Measurements from ENCODE around the gene GALNT10. TPM values are rescaled to one million over a fixed set of nuclear protein-coding genes. Genes with fewer than 3 reads are reported as not detected.

GALNT10 gene
- total and polyA plus RNA-seq, 2 of the 8 experiments (the other 6 are each of a cell fraction or from before 2014, with no cell fraction given) = 4.6 to 15.5 TPM

GRCh38 chr5:154251529-154251928, 61.0 kb downstream of the GALNT10 start (continued):
- TF ChIP-seq RFX5 (IDR thresholded peaks at IDR 0.05; ENCODE audit: borderline replicate concordance, low read depth, low read length) (no peak), TCF12 (IDR thresholded peaks at IDR 0.05; ENCODE audit: low read depth, low read length) (no peak), CBX8 (IDR thresholded peaks at IDR 0.05; ENCODE audit: borderline replicate concordance, low read depth, low read length) (no peak), CHD2 (IDR thresholded peaks at IDR 0.05; ENCODE audit: low read length) (no peak)
